HG03520 (cell line): ENCODE data around the gene PREP.
"Not testable (repeated sequence)": the region's sequence is repeated elsewhere in the genome, so short reads cannot be mapped to it uniquely, and the experiment has no call there.

Source experiments
- ATAC-seq: cut with Tn5 transposase; IDR thresholded peaks from one replicate; pipeline ENCODE4 v1.9.1; 2021; ENCODE audit warnings: mild to moderate bottlenecking, moderate library complexity; ENCODE audit not compliant: unreplicated experiment

Gene PREP

GRCh38 chr6:105346052-105346451 lies 56.8 kb downstream of the PREP start:
- no peak for ATAC-seq

DNA sequence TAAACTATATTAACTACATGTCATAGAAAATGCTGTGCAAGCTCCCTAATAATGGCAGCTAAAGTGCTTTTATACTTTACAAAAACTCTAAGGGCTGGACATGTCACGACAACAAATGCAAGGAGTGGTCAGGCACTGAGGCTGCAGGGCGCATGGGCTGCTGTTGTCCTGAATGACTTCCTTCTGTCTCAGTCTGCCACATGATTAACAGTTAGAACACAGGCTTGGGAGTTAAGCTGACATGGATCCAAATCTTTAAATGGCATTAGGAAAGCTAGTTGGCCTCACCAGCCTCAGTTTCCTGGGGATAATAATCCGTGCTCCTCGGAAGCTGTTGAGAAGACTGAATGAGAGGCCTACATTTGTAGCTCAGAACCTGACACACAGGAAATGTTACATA lies 57.4 kb downstream of the PREP start:
- no peak for ATAC-seq

- no peak for ATAC-seq
These were observed 58.0 kb downstream of the PREP start for GRCh38 chr6:105344881-105345370.

GRCh38 chr6:105338350-105338983 lies 64.4 kb downstream of the PREP start:
- ATAC-seq = not testable (repeated sequence)

DNA sequence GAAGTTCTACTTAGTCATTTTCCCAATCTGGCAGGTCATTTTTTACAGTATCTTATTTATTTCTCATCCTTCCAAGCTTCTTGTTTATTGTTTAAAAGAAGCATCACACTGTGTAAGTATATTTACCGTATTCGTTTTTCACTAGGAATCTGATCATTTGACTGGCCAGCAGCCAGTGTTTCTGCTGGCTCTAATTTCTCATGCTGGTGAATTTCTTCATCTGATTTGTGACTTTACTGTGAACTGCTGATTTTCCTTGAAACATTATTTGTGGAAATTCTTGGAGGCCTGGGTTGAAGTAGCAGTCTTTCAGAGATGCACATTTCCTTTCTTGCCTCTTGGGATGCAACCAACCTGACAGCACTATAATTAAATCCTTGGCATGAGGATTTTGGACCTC lies 65.9 kb downstream of the PREP start:
- ATAC-seq = no peak

DNA sequence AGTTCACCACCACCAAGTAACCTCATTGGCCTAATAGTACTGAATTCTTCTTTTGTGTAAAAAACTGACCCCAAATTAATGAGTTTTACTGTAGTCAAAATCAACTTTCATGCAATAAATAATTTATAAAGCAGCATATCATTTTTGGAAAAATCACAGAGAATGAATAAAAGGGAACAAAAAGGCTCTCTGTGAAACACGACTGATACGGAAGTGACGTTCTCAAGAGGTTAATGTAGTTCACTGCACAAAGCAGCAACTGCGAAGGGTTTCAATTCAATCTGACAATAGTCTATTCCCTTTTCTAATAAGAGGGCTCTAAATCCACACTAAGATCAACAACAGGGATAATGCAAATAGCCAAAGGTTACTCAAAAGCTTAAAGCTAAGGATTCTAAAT lies 70.3 kb downstream of the PREP start:
- no peak for ATAC-seq

DNA sequence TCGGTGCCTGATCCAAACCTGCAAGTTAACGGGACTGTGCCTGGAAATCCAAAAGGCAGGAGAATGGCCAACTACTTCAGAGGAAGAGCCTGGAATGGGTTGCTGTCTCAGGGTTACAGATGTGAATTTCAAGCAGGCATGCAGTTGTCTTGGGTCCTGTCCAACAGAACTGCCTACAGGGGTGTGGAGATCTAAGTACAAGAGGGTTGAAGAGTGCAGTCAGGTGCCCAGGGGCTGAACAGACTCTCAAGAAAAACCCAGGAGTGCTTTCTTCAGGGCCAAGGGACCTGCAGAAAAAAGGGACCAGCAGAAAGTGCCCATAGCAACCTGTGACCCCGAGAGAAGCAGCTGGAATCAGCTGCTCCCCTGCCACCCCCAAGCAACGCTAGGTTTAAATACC lies 71.0 kb downstream of the PREP start:
- ATAC-seq = no peak

GRCh38 chr6:105330913-105331312 lies 72.0 kb downstream of the PREP start:
- no peak for ATAC-seq

DNA sequence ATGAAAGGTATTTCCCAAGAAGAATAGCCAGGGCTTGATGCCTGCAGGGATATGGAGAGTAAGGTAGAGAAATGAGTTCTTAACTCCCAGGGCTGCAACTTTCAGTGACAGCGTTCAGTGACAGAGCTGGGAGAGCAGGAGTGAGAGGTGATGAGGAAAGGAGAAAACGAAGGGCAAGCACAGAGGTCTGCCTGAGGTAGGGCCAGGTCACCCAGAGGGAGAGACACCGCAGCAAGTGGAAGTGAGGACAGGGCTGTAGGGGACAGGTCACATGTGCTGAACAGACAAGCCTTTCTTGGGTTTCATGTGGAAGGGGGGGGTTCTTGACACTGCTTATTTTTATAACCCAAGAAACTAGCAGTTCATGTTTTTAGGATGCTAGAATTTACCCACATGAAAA lies 72.5 kb downstream of the PREP start:
- no peak for ATAC-seq

GRCh38 chr6:105326833-105327770 lies 75.8 kb downstream of the PREP start:
- ATAC-seq = no peak

- no peak for ATAC-seq
These were observed 76.7 kb downstream of the PREP start for GRCh38 chr6:105326216-105326615.

DNA sequence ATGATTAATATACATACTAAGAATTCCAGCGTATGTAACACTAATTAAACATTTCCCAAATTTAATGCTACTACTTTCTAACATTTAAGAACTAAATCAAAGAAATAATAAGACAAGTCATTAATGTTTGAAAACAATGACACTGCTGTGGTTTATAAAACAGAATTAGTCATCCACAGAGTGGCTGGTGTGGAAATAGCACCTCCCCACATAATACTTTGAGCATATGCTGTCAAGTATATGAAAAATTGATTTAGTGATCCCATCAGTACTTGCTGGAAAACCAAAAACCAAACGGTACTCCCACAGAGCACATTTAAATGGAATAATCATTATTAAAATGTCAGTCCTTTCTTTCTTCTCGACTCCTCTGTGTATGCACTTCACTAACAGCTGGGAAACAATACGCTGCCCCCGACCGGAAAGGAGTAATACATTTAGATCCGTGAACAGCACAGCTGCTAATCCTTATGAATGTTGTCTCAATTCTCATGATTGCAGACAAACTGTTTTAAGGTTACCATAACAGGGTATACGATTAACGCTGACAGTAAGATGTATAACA lies 78.4 kb downstream of the PREP start:
- no peak for ATAC-seq

DNA sequence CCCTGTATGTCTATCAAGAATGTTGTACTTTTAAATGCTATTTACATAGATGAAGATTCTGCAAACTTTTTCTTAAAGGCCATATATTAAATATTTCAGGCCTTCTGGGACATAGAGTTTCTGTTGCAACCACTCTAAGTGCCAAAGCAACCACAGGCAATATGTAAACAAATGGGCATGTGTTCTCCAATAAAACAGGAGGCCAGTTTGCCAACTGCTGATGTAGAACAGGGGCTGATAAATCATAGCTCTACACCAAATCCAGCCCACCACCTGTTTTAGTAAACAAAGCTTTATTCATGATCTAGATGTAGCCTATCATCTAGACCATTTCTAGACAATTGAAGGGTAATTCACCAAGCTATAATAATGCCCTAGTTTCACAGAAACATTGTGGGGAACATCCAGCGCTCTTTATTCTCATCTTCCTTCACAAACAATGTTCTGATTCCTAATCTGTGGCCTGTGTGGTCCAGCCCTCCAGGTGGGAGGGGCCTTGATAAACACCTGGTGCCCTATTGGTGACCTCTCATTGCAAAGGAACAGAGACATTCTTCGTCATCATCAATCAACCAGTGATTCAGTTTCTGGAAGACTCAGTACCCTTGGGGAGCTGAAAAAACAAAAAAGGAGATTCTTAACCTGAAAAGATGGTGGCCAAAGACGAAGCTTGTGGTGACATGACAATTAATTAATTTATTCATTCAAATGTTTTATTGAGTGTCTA lies 80.2 kb downstream of the PREP start:
- ATAC-seq = no peak

GRCh38 chr6:105321728-105322127 lies 81.2 kb downstream of the PREP start:
- ATAC-seq = no peak

DNA sequence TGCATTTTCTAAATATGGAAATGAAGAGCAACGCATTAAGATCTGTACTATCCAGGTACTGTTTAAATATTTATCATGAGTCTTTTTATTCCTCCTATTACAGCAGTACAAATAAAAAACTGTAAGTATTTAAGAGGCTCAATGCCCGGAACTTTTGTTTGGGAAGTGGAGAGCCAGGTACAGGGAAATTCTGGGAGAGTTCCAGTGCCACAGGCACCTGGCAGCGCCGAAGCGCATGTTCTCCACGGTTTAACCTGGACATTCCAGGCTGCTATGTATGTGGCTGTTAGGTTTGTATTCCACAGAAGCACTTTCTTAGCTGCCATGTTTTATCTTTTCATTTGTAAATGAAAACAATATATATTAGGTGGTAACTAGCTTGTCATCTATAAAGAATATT lies 81.7 kb downstream of the PREP start:
- no peak for ATAC-seq

DNA sequence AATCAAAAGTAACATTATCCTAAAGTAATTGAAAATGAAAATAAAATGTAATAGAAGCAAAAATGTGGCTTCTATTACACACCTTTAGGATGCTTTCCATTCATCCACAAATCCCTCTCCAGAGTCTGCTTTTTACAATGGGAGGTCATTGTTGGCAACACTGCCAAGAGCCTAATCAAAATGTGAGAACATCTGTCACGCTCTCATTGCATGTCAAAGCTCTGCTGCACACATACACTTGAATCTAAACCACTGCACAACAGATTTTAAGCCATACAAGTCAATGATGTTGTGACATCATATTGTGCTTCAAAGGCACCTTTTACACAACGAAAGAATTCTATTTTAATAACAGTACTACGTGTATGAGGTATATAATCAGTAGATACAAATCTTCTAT lies 82.1 kb downstream of the PREP start:
- no peak for ATAC-seq

GRCh38 chr6:105320271-105320670 lies 82.6 kb downstream of the PREP start:
- no peak for ATAC-seq

DNA sequence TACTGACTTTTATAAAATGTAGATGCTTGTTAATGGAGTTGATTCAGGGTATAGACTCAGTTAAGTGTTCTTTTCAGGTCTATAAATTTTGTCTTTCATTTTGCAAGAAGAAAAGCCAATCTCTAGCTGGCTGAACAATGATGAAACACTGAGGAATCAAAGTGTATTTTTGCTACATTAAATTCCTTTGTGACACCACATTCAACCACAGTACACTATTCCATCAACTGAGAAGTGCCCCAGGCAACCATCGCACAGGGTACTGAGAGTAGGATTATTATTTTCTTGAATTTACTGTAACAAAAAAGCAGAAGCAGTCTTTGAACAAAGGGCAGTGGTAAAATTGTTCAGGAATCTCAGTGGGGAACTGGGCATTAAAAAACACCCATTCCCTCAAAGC lies 83.6 kb downstream of the PREP start:
- no peak for ATAC-seq

DNA sequence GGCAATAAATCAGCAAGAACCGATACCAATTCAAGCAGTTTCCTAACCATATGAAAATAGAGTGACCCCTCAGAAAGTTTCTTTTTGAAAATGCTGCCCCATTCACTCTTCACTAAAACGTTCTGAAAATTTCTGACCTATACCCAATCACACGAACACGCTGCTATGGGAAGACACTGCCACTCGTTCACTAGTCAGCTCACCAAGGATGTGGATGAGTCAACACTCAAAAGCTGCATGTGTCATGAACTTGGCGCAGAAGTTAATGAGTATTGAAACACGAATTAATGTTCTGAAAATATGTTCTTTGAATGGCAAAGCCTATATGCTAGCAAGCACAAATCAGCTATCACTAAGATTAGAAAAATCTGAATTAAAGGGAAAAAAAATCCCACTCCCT lies 84.2 kb downstream of the PREP start:
- ATAC-seq = no peak

DNA sequence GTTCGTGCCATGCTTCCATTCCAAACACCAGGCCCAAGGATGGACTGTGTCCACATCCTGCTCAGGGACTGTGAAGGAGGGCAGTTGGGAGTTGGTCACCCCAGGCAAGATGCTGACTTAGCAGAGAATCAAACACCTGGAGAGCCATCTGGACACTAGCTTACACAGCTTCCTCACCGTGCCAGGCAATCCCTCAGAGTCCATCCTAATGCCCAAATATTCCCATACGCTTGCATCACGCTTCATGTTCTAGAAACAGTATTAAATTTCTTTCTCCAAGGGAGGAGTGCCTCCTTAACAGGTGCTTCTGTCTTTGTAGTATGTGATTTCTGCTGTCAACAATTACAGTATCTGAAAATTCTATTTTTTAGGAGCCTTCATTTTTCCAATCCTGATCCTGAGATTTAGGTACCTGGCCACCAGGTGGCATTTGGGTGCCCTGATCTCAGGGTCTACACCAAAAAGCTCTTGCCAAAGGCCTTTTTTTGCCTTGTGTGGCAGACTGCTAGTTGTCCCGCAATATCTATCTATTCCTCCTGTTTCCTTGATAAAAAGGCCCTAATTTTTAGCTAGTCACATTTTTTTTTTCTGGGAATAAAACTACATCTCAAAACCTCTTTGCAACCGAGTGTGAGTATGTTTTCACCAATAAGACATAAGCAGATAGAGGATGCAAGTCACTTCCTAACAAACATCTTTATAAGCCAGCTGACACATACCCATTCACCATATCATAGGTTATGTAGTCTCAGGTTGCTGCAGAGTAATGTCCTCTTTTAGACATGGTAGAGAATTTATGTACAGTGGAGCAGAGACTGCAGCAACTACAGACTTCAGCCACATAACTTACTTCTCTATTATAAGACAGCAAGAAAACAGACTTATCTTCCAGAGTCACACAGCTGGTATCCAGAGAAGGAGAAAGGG lies 85.0 kb downstream of the PREP start:
- ATAC-seq = no peak
